Right atrium auricular region (tissue), 2 donors: ENCODE results near the gene PRSS33. TPM values are rescaled to one million over a fixed set of nuclear protein-coding genes. Genes with fewer than 3 reads are reported as not detected.

Source experiments
- DNase-seq: peaks from one replicate; pipeline ENCODE4 v3.0.0-alpha.2; 2019; ENCODE audit warnings: low spot score
- H3K27ac ChIP-seq, 2 donors: fragments of 200-600 bp; sonication (generic); 1 replicate in 1 of 2; 2 replicates in 1 of 2; pipeline ENCODE4 v1.5.1; 2016 to 2019
- H3K27me3 ChIP-seq, 2 donors: fragments of 200-600 bp; sonication (generic); one replicate each; pipeline versions ENCODE4 v1.5.1 to v1.6.0; 2017 to 2019
- H3K36me3 ChIP-seq: fragments of 200-600 bp; sonication (generic); one replicate; pipeline ENCODE4 v1.5.1; 2016
- H3K4me1 ChIP-seq, 2 donors: fragments of 200-600 bp; sonication (generic); one replicate each; pipeline versions ENCODE4 v1.5.1 to v1.6.0; 2017 to 2019
- H3K4me3 ChIP-seq, 2 donors: fragments of 200-600 bp; sonication (generic); 1 replicate in 1 of 2; 2 replicates in 1 of 2; pipeline ENCODE4 v1.5.1; 2017 to 2019; ENCODE audit warnings: mild to moderate bottlenecking in 1 of 2, moderate library complexity in 1 of 2
- H3K9me3 ChIP-seq, 2 donors: fragments of 200-600 bp; sonication (generic); one replicate each; pipeline ENCODE4 v1.5.1; 2019
- CTCF ChIP-seq, 2 donors: fragments of 200-600 bp; sonication (generic); IDR thresholded peaks; one replicate each; pipeline ENCODE4 v1.5.1; 2019; ENCODE audit warnings: antibody characterized with exemption in 2 of 2
- total RNA-seq, 2 donors: library from RNA; depleted of rRNA; stranded (reverse); fragments of >200 nt; gene quantifications; one replicate each; pipeline ENCODE4 v1.1.0, GENCODE V29; 2016

The PRSS33 gene
- total RNA-seq, 2 donors from 2014 or later: not detected

DNA sequence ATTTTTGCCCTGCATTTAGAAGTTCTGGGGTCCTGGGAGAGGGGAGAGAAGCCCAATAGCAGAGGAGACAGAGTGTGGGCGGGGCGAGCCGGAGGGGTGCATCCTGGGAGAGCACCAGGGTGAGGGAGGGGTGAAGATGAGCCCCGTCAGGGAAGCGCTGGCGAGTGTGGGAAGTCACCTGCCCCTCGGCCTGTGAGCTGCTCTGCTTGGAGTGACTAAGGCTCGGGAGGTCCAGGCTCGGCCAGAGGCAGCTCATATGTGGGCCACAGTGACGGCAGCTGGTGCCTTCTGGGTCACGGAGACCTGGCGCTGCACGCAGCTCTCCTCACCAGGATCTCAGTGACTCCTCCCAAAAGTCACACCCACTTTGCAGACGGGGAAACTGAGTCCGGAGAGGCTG lies 43.8 kb upstream of the PRSS33 start:
- H3K4me1 ChIP-seq: peaks cover 0 to 12% of the 10 kb centered on the region in 2 donors
- H3K27ac ChIP-seq: no peak overlapping the region
- H3K4me3 ChIP-seq: no peak overlapping the region
- DNase-seq: no peak
- no peaks in the 10 kb centered on the region for H3K36me3 ChIP-seq
- no peak for TF ChIP-seq CTCF (IDR thresholded peaks at IDR 0.05)
- no peaks in the 10 kb centered on the region for H3K9me3 ChIP-seq
- no peaks in the 10 kb centered on the region for H3K27me3 ChIP-seq

DNA sequence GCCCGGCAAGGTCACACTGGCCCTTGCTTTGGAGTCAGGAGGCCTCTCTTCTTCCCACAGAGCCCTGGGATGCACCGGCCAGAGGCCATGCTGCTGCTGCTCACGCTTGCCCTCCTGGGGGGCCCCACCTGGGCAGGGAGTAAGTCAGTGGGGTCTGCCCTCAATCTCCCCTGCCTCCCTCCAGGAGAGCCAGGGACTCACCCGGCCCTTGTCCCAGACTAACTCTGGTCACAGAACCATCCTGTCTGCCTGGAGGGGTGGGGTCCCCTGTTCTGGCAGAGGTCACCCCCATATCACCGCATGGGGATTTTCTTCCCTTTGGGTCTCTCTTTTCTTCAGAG lies 43.0 kb upstream of the PRSS33 start:
- DNase-seq: no peak
- Histone ChIP-seq H3K4me3 (no peak overlapping the region), H3K27ac (no peak overlapping the region), H3K36me3 (no peaks in the 10 kb centered on the region), H3K9me3 (no peaks in the 10 kb centered on the region), H3K27me3 (no peaks in the 10 kb centered on the region), H3K4me1 (peaks cover 0 to 3% of the 10 kb centered on the region in 2 donors)
- no peak for TF ChIP-seq CTCF (IDR thresholded peaks at IDR 0.05)

- H3K36me3 ChIP-seq: no peaks in the 10 kb centered on the region
- no peaks in the 10 kb centered on the region for H3K9me3 ChIP-seq
- no peak within 1 kb of the TSS for H3K27ac ChIP-seq
- no peaks in the 10 kb centered on the region for H3K4me1 ChIP-seq
- no peak for TF ChIP-seq CTCF (IDR thresholded peaks at IDR 0.05)
- H3K27me3 ChIP-seq: no peaks in the 10 kb centered on the region
- no peak for DNase-seq
- no peak within 1 kb of the TSS for H3K4me3 ChIP-seq
These were observed 42.4 kb upstream of the PRSS33 start, which contains the start of gene ZG16B for GRCh38 chr16:2829501-2830354. Gene ZG16B (plus strand): TSS chr16:2830303. CDS start chr16:2830442, 139 bp downstream.

DNA sequence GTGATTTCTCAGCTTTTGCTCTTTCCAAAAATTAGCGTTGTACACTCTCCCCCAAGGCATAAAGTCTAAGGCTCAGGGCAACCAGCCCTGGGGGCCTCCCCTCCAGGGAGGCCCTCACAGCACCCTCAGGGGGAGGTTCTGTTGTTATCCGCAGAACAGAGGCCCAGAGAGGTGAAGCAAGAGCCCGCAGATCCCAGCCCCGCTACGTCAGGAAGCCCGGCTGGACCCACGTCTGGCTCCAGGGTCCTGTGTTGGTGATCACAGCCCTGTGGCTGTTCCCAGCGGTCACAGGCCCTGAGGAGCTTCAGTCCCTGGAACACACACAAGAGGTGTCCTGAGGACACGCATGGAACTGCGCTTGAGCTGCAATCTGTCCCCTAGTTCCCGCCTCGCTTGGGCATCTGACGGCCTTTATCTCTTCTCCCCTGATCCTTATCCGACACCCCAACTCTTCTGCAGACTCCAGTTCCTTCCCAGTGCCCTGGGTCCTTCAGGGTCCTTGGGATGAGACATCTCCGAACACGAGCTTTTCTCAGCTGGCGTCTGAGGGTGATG lies 41.6 kb upstream of the PRSS33 start:
- DNase-seq: no peak
- Histone ChIP-seq H3K4me1 (no peaks in the 10 kb centered on the region), H3K27ac (no peak overlapping the region), H3K9me3 (no peaks in the 10 kb centered on the region), H3K36me3 (no peaks in the 10 kb centered on the region), H3K4me3 (no peak overlapping the region), H3K27me3 (no peaks in the 10 kb centered on the region)
- TF ChIP-seq CTCF (IDR thresholded peaks at IDR 0.05): no peak

- no peak for DNase-seq
- no peaks in the 10 kb centered on the region for H3K36me3 ChIP-seq
- TF ChIP-seq CTCF (IDR thresholded peaks at IDR 0.05): no peak
- H3K27me3 ChIP-seq: no peaks in the 10 kb centered on the region
- H3K4me3 ChIP-seq: no peak overlapping the region
- no peak overlapping the region for H3K27ac ChIP-seq
- H3K4me1 ChIP-seq: no peaks in the 10 kb centered on the region
- H3K9me3 ChIP-seq: no peaks in the 10 kb centered on the region
These were observed 41.1 kb upstream of the PRSS33 start for GRCh38 chr16:2828521-2828840.
